PC-9 (cell line): ENCODE measurements around the gene MAGI2. TPM values are rescaled to one million over a fixed set of nuclear protein-coding genes. Genes with fewer than 3 reads are reported as not detected.

Experiments
- BruUV-seq: library from RNA; stranded (reverse); fragments of 400-500 nt; replicated peaks from 2 replicates; lab custom pipeline; 2021; lab: Mats Ljungman, UMichigan
- CTCF ChIA-PET: fragments of 300-600 bp; sonication (Branson Sonifier 250); formaldehyde crosslinking; loops from one replicate; lab custom pipeline; 2022; ENCODE audit warnings: antibody characterized with exemption; lab: Charles Lee
- POLR2A ChIA-PET: fragments of 300-600 bp; sonication (Branson Sonifier 250); formaldehyde crosslinking; loops from one replicate; lab custom pipeline; 2022; ENCODE audit warnings: antibody characterized with exemption; ENCODE audit not compliant: unreplicated experiment; lab: Charles Lee
- DNase-seq, 2 experiments: peaks; one replicate each; pipeline versions ENCODE4 v3.0.0 to v3.0.0-alpha.2; 2015 to 2022; ENCODE audit warnings: mixed read lengths in 1 of 2
- H2AFZ ChIP-seq: fragments of 200-600 bp; sonication (generic); 2 replicates; pipeline ENCODE4 v1.8.1; 2017; ENCODE audit warnings: antibody characterized with exemption
- H3F3A ChIP-seq: fragments of 200-600 bp; sonication (generic); 2 replicates; pipeline ENCODE4 v1.8.1; 2017; ENCODE audit warnings: antibody characterized with exemption, mild to moderate bottlenecking, low read depth; ENCODE audit not compliant: insufficient read depth
- H3K27ac ChIP-seq: fragments of 200-600 bp; sonication (generic); 2 replicates; pipeline ENCODE4 v1.6.1; 2016; ENCODE audit warnings: mixed run types
- H3K27me3 ChIP-seq: fragments of 200-600 bp; sonication (generic); 2 replicates; pipeline ENCODE4 v1.6.1; 2016; ENCODE audit warnings: low read depth, mixed run types; ENCODE audit not compliant: insufficient read depth
- H3K36me3 ChIP-seq: fragments of 200-600 bp; sonication (generic); 2 replicates; pipeline ENCODE4 v1.6.1; 2016; ENCODE audit warnings: low read depth, mixed run types
- H3K4me1 ChIP-seq: fragments of 200-600 bp; sonication (generic); replicated peaks from 2 replicates; pipeline ENCODE4 v1.6.1; 2016; ENCODE audit warnings: mixed run types; ENCODE audit not compliant: insufficient read depth
- H3K4me2 ChIP-seq: fragments of 200-600 bp; sonication (generic); 2 replicates; pipeline ENCODE4 v1.6.1; 2017; ENCODE audit warnings: mixed run types
- H3K4me3 ChIP-seq: fragments of 200-600 bp; sonication (generic); 2 replicates; pipeline ENCODE4 v1.6.1; 2016; ENCODE audit warnings: mixed run types
- H3K79me2 ChIP-seq: fragments of 200-600 bp; sonication (generic); 2 replicates; pipeline ENCODE4 v1.6.1; 2017; ENCODE audit warnings: low read depth, mixed run types
- H3K9me2 ChIP-seq: fragments of 200-600 bp; sonication (generic); 2 replicates; pipeline ENCODE4 v1.8.1; 2017; ENCODE audit warnings: mild to moderate bottlenecking; ENCODE audit not compliant: insufficient read depth
- H3K9me3 ChIP-seq: fragments of 200-600 bp; sonication (generic); 2 replicates; pipeline ENCODE4 v1.8.1; 2016; ENCODE audit warnings: low read depth; ENCODE audit not compliant: insufficient read depth
- H4K20me1 ChIP-seq: fragments of 200-600 bp; sonication (generic); 2 replicates; pipeline ENCODE4 v1.8.1; 2017; ENCODE audit not compliant: insufficient read depth
- EZH2 ChIP-seq: fragments of 200-600 bp; sonication (generic); IDR thresholded peaks from 2 replicates; pipeline ENCODE4 v1.8.0; 2017; ENCODE audit warnings: antibody characterized with exemption, low read depth
- intact Hi-C: fragments of 100-400 bp; cut with micrococcal nuclease; formaldehyde crosslinking; loops from one replicate; pipeline ENCODE4 v1.10.0; 2022; ENCODE audit not compliant: unreplicated experiment
- total RNA-seq: library from RNA; stranded (reverse); gene quantifications from 2 replicates; pipeline ENCODE4 v1.2.3, GENCODE V29; 2021
- TF ChIP-seq, protein P1 (sequence below): fragments of 200-600 bp; sonication (generic); conservative IDR thresholded peaks from 2 replicates; pipeline ENCODE4 v1.6.1; 2017; ENCODE audit warnings: mixed run types, antibody characterized with exemption, mild to moderate bottlenecking, moderate library complexity

MAGI2 gene
- total RNA-seq, 1 experiment from 2014 or later: 0.92 TPM

DNA sequence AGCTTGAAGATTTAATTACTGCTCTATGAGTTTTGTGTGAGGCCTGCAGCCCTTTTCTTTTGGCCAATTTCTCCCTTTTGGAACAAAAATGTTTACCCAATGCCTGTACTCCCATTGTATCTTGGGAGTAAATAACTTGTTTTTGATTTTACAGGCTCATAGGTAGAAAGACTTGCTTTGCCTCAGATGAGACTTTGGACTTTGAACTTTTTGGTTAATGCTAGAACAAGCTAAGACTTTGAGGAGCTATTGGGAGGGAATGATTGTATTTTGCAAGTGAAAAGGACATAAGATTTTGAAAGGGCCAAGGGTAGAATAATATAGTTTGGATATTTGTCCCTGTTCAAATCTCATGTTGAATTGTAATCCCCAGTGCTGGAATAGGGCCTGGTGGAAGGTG is 152.0 kb downstream of the MAGI2 start:
- intact Hi-C loops: no loop called here
- Histone ChIP-seq H3F3A (no peaks in the 10 kb centered on the region), H3K79me2 (no peaks in the 10 kb centered on the region), H3K27me3 (no peaks in the 10 kb centered on the region), H2AFZ (no peak overlapping the region), H3K4me2 (no peak overlapping the region), H3K9me3 (no peaks in the 10 kb centered on the region; the same call in 1 of the 2 replicates), H3K4me3 (no peak overlapping the region), H3K4me1 (no peaks in the 10 kb centered on the region), H3K9me2 (no peaks in the 10 kb centered on the region), H3K36me3 (no peaks in the 10 kb centered on the region), H4K20me1 (no peaks in the 10 kb centered on the region), H3K27ac (no peak overlapping the region)
- no peak for DNase-seq
- ChIA-PET POLR2A (no interaction called here), CTCF (no interaction called here)
- TF ChIP-seq, protein P1, sequence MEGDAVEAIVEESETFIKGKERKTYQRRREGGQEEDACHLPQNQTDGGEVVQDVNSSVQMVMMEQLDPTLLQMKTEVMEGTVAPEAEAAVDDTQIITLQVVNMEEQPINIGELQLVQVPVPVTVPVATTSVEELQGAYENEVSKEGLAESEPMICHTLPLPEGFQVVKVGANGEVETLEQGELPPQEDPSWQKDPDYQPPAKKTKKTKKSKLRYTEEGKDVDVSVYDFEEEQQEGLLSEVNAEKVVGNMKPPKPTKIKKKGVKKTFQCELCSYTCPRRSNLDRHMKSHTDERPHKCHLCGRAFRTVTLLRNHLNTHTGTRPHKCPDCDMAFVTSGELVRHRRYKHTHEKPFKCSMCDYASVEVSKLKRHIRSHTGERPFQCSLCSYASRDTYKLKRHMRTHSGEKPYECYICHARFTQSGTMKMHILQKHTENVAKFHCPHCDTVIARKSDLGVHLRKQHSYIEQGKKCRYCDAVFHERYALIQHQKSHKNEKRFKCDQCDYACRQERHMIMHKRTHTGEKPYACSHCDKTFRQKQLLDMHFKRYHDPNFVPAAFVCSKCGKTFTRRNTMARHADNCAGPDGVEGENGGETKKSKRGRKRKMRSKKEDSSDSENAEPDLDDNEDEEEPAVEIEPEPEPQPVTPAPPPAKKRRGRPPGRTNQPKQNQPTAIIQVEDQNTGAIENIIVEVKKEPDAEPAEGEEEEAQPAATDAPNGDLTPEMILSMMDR: no peak
- no peak for TF ChIP-seq EZH2
- BruUV-seq: no TSS peak

DNA sequence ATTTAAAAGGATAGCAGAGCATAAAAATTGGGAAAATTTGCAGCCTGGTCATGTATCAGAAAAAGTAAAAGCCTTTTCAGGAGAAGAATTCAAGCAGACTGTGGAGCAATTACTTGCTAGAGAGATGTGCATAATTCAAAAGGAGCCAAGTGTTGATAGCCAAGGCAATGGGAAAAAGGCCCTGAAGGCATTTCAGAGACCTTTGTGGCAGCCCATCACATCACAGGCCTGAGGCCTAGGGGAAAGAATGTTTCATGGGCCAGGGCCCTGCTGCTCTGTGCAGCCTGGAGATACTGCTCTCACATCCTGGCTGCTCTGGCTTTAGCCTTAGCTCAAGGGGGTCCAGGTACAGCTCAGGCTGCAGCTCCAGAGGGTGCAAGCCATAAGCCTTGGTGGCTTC is 152.9 kb downstream of the MAGI2 start:
- Histone ChIP-seq H3K9me2 (no peaks in the 10 kb centered on the region), H3F3A (no peaks in the 10 kb centered on the region), H3K4me2 (no peak overlapping the region), H3K27ac (no peak overlapping the region), H3K27me3 (no peaks in the 10 kb centered on the region), H3K9me3 (no peaks in the 10 kb centered on the region; the same call in 1 of the 2 replicates), H3K4me3 (no peak overlapping the region), H2AFZ (no peak overlapping the region), H3K4me1 (no peaks in the 10 kb centered on the region), H3K79me2 (no peaks in the 10 kb centered on the region), H3K36me3 (no peaks in the 10 kb centered on the region), H4K20me1 (no peaks in the 10 kb centered on the region)
- TF ChIP-seq EZH2: no peak
- POLR2A ChIA-PET: no interaction called here
- intact Hi-C loops: no loop called here
- no TSS peak for BruUV-seq
- DNase-seq: no peak
- CTCF ChIA-PET: no interaction called here

DNA sequence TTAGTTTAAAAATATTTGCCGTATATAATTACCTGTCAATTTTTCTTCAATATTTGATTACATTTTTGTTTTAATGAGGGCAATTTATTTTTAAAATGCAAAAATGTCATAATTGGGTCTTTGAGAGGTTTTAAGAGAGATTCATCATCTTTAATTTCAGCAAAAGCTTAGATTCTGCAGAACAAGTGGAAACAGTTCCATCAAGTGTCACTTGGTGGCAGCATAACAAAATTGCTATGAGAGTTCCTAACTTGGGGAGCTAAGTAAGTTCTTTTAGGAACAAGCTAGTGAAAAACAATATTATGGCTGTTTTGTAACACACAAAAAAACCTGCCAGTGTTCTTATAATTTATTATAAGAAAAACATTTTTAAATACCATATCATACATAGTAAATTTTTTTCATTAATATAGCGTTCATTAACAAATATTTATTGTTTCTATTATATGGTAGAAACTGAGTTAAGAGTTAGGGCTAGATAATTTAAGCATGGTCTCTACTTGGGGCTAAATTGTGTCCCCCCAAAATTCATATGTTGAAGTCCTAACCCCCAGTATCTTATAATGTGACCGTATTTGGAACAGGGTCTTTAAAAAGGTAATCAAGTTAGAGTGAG is 155.2 kb downstream of the MAGI2 start:
- no peak overlapping the region for H3K4me2 ChIP-seq
- CTCF ChIA-PET: interaction anchor here (0.6 to 1.5 kb wide), 10 partner anchors 134 to 1187 kb away, joined by 3 to 7 read pairs (median 3); no protein-coding TSS in a partner anchor
- H3K9me2 ChIP-seq: no peaks in the 10 kb centered on the region
- H3K27me3 ChIP-seq: no peaks in the 10 kb centered on the region
- H4K20me1 ChIP-seq: no peaks in the 10 kb centered on the region
- no peak overlapping the region for H3K4me3 ChIP-seq
- H3K9me3 ChIP-seq: no peaks in the 10 kb centered on the region; the same call in 1 of the 2 replicates
- DNase-seq: peak; percentile 25 to 51
- intact Hi-C loops: loop anchor here (1.0 to 10.0 kb wide), 3 partner anchors 299 to 577 kb away; no protein-coding TSS in a partner anchor
- no peaks in the 10 kb centered on the region for H3K4me1 ChIP-seq
- H3K36me3 ChIP-seq: no peaks in the 10 kb centered on the region
- no TSS peak for BruUV-seq
- no peaks in the 10 kb centered on the region for H3F3A ChIP-seq
- no peak for TF ChIP-seq EZH2
- TF ChIP-seq, protein P1: peak; percentile 83
- H3K79me2 ChIP-seq: no peaks in the 10 kb centered on the region
- H2AFZ ChIP-seq: no peak overlapping the region
- POLR2A ChIA-PET: no interaction called here
- no peak overlapping the region for H3K27ac ChIP-seq
